Cardiac fibroblast (primary cell): ENCODE results near the gene RNF41.

Source experiments
- DNase-seq, 2 donors: peaks; one replicate each; pipeline versions ENCODE4 v3.0.0 to v3.0.0-alpha.2; 2010; ENCODE audit warnings: low read depth in 2 of 2
- H3K4me3 ChIP-seq, 2 donors: replicated peaks in 1 of 2; 1 replicate in 1 of 2; 2 replicates in 1 of 2; pipeline ENCODE4 v1.5.1; 2011; ENCODE audit warnings: low read depth in 2 of 2, low read length in 2 of 2, mild to moderate bottlenecking in 2 of 2, moderate library complexity in 1 of 2
- CTCF ChIP-seq: IDR thresholded peaks from one replicate; pipeline ENCODE4 v1.5.1; 2011; ENCODE audit warnings: low read depth, mild to moderate bottlenecking, low read length, inconsistent platforms

RNF41 gene

GRCh38 chr12:56158926-56159461 is 62.7 kb downstream of the RNF41 start:
- peak overlapping the region; percentile 93 to 98 for H3K4me3 ChIP-seq
- no peak for TF ChIP-seq CTCF
- peak; percentile 80 to 86 for DNase-seq

- peak; percentile 98 to 99 for DNase-seq
- no peak for TF ChIP-seq CTCF
- peak within 1 kb of the TSS; percentile 93 to 98 for H3K4me3 ChIP-seq
Observed at GRCh38 chr12:56158029-56158925, 63.4 kb downstream of the RNF41 start, which contains the start of gene MYL6. MYL6 (plus strand) TSS chr12:56158359; CDS start chr12:56158402, 43 bp downstream.

- DNase-seq = peak; percentile 85 to 91
- H3K4me3 ChIP-seq = peak overlapping the region; percentile 93 to 98
- TF ChIP-seq CTCF = peak; percentile 74
Observed at GRCh38 chr12:56157201-56158028, 64.3 kb downstream of the RNF41 start.

DNA sequence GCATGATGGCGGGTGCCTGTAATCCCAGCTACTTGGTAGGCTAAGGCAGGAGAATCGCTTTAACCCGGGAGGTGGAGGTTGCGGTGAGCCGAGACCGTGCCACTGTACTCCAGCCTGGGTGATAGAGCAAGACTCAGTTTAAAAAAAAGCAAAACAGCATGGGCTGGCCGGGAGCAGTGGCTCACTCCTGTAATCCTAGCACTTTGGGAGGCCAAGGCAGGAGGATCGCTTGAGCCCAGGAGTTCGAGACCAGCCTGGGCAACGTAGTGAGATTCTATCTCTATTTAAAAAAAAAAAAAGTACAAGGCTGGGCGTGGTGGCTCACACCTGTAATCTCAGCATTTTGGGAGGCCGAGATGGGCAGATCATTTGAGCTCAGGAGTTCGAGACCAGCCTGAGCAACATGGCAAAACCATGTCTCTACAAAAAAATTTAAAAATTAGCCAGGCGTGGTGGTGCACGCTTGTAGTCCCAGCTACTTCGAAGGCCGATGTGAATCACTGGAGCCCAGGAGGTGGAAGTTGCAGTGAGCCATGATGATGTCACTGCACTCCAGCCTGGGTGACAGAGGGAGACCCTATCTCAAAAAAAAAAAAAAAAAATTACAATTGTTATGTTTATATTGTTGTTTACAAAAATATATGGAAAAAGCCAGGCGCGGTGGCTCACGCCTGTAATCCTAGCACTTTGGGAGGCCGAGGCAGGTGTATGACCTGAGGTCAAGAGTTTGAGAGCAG is 65.1 kb downstream of the RNF41 start:
- peak in 1 of 2 donors; percentile 58 for DNase-seq

DNA sequence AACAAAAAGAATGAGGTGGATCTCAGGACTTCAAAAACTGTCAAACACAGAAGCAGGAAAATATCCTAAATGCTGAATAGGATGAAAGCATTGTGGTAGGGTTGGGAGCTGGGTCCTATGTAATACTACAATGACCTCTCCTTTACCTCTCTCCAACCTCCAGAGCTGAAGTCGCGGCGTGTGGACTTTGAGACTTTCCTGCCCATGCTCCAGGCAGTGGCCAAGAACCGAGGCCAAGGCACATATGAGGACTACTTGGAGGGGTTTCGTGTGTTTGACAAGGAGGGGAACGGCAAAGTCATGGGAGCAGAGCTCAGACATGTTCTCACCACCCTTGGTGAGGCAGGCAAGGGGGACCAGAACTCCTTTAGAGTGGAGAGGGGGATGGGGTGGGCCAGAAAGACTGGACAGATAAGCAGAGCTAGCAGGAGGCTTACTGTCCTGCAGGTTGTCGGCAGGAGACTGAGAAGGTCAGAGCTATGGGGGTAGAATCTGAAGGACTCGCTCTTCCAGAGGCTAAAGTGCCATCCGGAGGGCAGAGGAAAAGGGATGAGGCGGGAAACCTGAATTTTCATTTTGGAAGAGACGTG is 66.4 kb downstream of the RNF41 start:
- DNase-seq = no peak
- TF ChIP-seq CTCF = no peak
- no peak overlapping the region for H3K4me3 ChIP-seq

More for the DNA sequence above, 65.1 kb downstream of the RNF41 start:
- peak overlapping the region in 1 of 2 donors; percentile 98 for H3K4me3 ChIP-seq

DNA sequence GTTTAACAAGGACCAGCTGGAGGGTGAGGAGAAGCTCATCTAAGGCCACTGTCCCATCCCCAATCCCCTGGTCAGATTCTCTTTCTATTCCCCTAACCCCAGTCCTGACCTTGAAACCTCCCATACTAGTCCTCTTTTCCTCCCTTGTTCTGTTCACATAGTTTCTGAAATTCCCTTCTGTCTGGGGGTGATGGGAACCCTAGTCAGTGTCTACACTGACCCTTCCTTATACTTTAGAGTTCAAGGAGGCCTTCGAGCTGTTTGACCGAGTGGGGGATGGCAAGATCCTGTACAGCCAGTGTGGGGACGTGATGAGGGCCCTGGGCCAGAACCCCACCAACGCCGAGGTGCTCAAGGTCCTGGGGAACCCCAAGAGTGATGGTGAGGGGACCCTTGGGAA is 66.9 kb downstream of the RNF41 start:
- no peak overlapping the region for H3K4me3 ChIP-seq
- TF ChIP-seq CTCF = no peak
- no peak for DNase-seq
